Measurements from ENCODE around the gene SRPRB.
A peak's percentile ranks its signal among the peaks of the same experiment; 100 is the strongest.

The SRPRB gene

GRCh38 chr3:133829310-133829707 is 23.7 kb downstream of the SRPRB start:
- no peaks in the 10 kb centered on the region; the same call in 1 of the 2 replicates for H3K27me3 ChIP-seq (replicated peaks; ENCODE audit: control insufficient read depth, insufficient read depth, low read length)
- TF ChIP-seq CTCF (IDR thresholded peaks at IDR 0.05; ENCODE audit: insufficient read depth, low read length, poor library complexity, severe bottlenecking): no peak
- DNase-seq (ENCODE audit: extremely low read depth, insufficient read length): no peak
- H3K4me3 ChIP-seq (replicated peaks; ENCODE audit: low read depth, low read length): no peak overlapping the region
- peaks cover 4% of the 10 kb centered on the region for H3K36me3 ChIP-seq (ENCODE audit: control insufficient read depth, insufficient read depth, low read length)

- Histone ChIP-seq H3K36me3 (ENCODE audit: control insufficient read depth, insufficient read depth, low read length) (no peaks in the 10 kb centered on the region; the same call in 1 of the 2 replicates), H3K27me3 (replicated peaks; ENCODE audit: control insufficient read depth, insufficient read depth, low read length) (no peaks in the 10 kb centered on the region; the same call in 1 of the 2 replicates), H3K4me3 (replicated peaks; ENCODE audit: low read depth, low read length) (no peak overlapping the region)
- no peak for DNase-seq (ENCODE audit: extremely low read depth, insufficient read length)
- no peak for TF ChIP-seq CTCF (IDR thresholded peaks at IDR 0.05; ENCODE audit: insufficient read depth, low read length, poor library complexity, severe bottlenecking)
Observed at GRCh38 chr3:133830071-133830470, 24.5 kb downstream of the SRPRB start.

GRCh38 chr3:133831966-133832801 is 26.6 kb downstream of the SRPRB start:
- H3K36me3 ChIP-seq (ENCODE audit: control insufficient read depth, insufficient read depth, low read length): no peaks in the 10 kb centered on the region
- no peak for DNase-seq (ENCODE audit: extremely low read depth, insufficient read length)
- no peaks in the 10 kb centered on the region; the same call in 1 of the 2 replicates for H3K27me3 ChIP-seq (replicated peaks; ENCODE audit: control insufficient read depth, insufficient read depth, low read length)
- peak; percentile 66 for TF ChIP-seq CTCF (IDR thresholded peaks at IDR 0.05; ENCODE audit: insufficient read depth, low read length, poor library complexity, severe bottlenecking)
- H3K4me3 ChIP-seq (replicated peaks; ENCODE audit: low read depth, low read length): no peak overlapping the region

- TF ChIP-seq CTCF (IDR thresholded peaks at IDR 0.05; ENCODE audit: insufficient read depth, low read length, poor library complexity, severe bottlenecking): no peak
- H3K4me3 ChIP-seq (replicated peaks; ENCODE audit: low read depth, low read length): no peak overlapping the region
- no peaks in the 10 kb centered on the region for H3K36me3 ChIP-seq (ENCODE audit: control insufficient read depth, insufficient read depth, low read length)
- no peak for DNase-seq (ENCODE audit: extremely low read depth, insufficient read length)
- peaks cover 2% of the 10 kb centered on the region for H3K27me3 ChIP-seq (replicated peaks; ENCODE audit: control insufficient read depth, insufficient read depth, low read length)
Observed at GRCh38 chr3:133832802-133833144, 27.2 kb downstream of the SRPRB start.

- DNase-seq (ENCODE audit: extremely low read depth, insufficient read length): no peak
- H3K36me3 ChIP-seq (ENCODE audit: control insufficient read depth, insufficient read depth, low read length): no peaks in the 10 kb centered on the region
- peaks cover 2% of the 10 kb centered on the region for H3K27me3 ChIP-seq (replicated peaks; ENCODE audit: control insufficient read depth, insufficient read depth, low read length)
- TF ChIP-seq CTCF (IDR thresholded peaks at IDR 0.05; ENCODE audit: insufficient read depth, low read length, poor library complexity, severe bottlenecking): no peak
- H3K4me3 ChIP-seq (replicated peaks; ENCODE audit: low read depth, low read length): no peak overlapping the region
Observed at GRCh38 chr3:133833267-133833666, 27.7 kb downstream of the SRPRB start.
